Germinal center (tissue), 1 donor: ENCODE measurements around the gene ARHGAP6.
"Not testable (repeated sequence)": the region's sequence is repeated elsewhere in the genome, so short reads cannot be mapped to it uniquely, and the experiment has no call there.

Source experiments
- DNase-seq: peaks from one replicate; pipeline ENCODE4 v3.0.0; 2012; ENCODE audit warnings: mixed read lengths, low spot score

Gene ARHGAP6

GRCh38 chrX:11648705-11649519, 16.8 kb downstream of the ARHGAP6 start:
- DNase-seq = no peak

GRCh38 chrX:11647138-11647537, 18.6 kb downstream of the ARHGAP6 start:
- DNase-seq = no peak

GRCh38 chrX:11641349-11642065, 24.2 kb downstream of the ARHGAP6 start:
- DNase-seq = no peak

GRCh38 chrX:11640089-11640488, 25.6 kb downstream of the ARHGAP6 start:
- no peak for DNase-seq

GRCh38 chrX:11632732-11633131, 33.0 kb downstream of the ARHGAP6 start:
- no peak for DNase-seq

GRCh38 chrX:11629593-11630211, 36.0 kb downstream of the ARHGAP6 start:
- no peak for DNase-seq

- no peak for DNase-seq
These were observed 37.3 kb downstream of the ARHGAP6 start for GRCh38 chrX:11628399-11628798.

GRCh38 chrX:11626351-11626750, 39.4 kb downstream of the ARHGAP6 start:
- no peak for DNase-seq

- DNase-seq = no peak
These were observed 46.3 kb downstream of the ARHGAP6 start for GRCh38 chrX:11619441-11619840.

- not testable (repeated sequence) for DNase-seq
These were observed 51.5 kb downstream of the ARHGAP6 start for GRCh38 chrX:11614253-11614652.

GRCh38 chrX:11611965-11612364, 53.8 kb downstream of the ARHGAP6 start:
- DNase-seq = no peak

GRCh38 chrX:11611161-11611560, 54.6 kb downstream of the ARHGAP6 start:
- no peak for DNase-seq

GRCh38 chrX:11609109-11609508, 56.6 kb downstream of the ARHGAP6 start:
- DNase-seq = no peak

- DNase-seq = no peak
These were observed 59.3 kb downstream of the ARHGAP6 start for GRCh38 chrX:11606408-11606807.

GRCh38 chrX:11600578-11600977, 65.1 kb downstream of the ARHGAP6 start:
- DNase-seq = no peak

- DNase-seq = no peak
These were observed 68.2 kb downstream of the ARHGAP6 start for GRCh38 chrX:11597479-11597878.

GRCh38 chrX:11591723-11592346, 73.9 kb downstream of the ARHGAP6 start:
- DNase-seq = no peak

GRCh38 chrX:11589641-11590040, 76.1 kb downstream of the ARHGAP6 start:
- DNase-seq = no peak

GRCh38 chrX:11588097-11588496, 77.6 kb downstream of the ARHGAP6 start:
- no peak for DNase-seq

- DNase-seq = no peak
These were observed 80.5 kb downstream of the ARHGAP6 start for GRCh38 chrX:11585174-11585573.

- DNase-seq = no peak
These were observed 84.9 kb downstream of the ARHGAP6 start for GRCh38 chrX:11580789-11581188.
